Activated T-cell treated with anti-CD3 and anti-CD28 coated beads for 48 hours (primary cell): Measurements from ENCODE around the gene MBD5.

Experiments used
- DNase-seq: peaks from one replicate; pipeline ENCODE4 v3.0.0-alpha.2; 2020; ENCODE audit warnings: low read depth

Gene MBD5

DNA sequence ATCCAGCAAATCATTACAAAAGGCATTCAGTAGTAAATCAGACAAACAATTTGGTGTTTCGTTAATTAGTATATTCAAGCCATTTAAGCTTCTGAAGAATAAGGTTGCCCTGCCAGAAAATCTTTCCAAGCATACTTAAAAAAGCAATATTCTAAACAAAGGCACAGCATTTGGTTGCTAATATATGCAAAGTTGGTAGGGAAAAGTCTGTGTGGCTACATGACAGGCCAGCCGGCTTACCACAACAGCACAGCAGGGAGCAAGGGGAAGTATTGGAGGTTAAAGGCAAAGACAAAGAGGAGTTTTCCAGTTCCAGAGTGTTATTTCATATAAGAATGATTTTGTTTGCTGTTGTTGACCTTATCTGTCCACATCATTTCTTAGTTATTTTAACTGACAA lies 282.3 kb downstream of the MBD5 start:
- DNase-seq: no peak

DNA sequence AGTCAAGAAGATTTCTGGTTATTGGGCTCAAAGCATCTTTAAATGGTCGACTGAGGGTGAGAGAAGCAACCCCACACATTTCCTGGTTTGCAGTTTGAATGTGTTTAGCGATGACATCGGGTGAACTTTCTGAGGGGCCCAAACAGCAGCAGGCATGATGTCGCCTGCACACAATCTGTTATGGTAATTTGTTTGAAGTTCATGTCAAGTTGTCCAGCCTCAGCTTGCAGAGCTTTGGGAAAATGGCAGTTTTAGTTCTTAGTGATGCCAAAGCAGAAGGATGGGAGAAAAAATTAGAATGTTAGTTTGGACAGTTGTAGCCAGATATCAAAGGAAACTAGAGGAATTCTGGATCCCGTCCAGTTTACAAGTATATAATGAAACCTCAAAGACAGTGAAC lies 284.6 kb downstream of the MBD5 start:
- DNase-seq: no peak

DNA sequence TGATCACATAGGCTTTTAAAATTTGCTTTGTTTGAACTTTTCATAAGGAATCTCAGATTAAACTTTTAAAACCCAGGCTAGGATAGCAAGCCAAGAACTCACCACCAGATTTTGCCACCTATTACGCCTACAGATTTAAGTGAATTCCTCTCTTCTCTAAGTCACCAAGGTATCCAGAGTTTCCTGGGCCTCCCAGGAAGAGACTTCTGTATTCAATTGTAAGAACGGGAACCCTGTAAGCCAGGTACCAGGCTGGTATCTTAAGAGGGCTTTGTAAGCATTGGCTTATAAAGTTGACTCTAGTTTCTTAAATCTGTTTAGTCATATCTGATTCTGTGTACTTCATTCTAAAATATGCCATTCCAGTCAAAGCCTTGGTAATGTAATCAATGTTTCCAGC lies 285.1 kb downstream of the MBD5 start:
- DNase-seq: no peak

DNA sequence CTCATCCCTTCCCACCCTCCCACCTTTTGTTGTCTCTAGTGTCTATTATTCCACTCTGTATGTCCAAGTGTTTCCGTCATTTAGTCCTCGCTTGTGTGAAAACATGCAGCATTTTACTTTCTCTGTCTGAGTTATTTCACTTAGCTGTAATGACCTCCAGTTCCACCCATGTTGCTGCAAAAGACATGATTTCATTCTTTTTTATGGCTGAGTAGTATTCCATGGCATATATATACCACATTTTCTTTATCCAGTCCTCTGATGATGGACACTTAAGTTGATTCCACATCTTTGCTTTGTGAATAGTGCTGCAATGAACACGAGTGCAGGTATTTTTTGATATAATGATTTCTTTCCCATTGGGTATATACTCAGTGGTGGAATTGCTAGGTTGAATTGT lies 296.7 kb downstream of the MBD5 start:
- no peak for DNase-seq

DNA sequence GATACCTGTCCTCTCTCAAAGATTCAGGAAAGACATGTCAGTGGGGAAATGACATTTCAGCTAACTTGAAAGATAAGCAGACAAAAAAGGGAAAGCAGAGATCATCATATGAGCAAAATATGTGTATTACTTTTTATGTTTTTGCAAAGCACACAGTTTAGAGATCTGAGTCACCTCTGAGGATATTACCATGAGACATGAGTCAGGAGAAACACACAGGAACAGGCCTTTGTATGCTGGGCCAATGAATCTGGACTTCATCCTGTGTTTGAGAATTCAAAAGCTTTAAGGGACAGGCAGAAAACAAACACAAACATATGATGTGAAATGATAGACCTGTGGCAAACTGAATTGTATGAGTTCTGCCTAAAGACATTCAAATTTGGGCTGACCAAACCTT lies 317.6 kb downstream of the MBD5 start:
- no peak for DNase-seq

DNA sequence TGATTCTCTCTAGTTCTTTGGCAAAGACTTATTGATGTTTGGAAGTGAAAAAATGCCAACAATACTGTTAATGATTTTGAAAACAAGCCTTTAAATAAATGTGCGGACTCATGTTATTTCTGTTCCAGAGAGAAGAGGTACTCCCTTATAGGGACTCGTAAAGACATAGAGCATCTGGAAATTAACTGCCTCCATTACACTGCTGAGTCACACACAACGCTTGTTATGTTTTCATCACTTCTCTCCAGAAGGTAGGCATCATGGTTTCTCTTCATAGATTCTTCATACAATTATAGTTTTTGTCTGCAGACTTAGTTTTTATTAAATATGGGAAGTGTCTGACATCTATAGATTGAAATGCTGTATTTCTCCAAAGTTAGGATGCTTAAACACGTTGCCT lies 321.2 kb downstream of the MBD5 start:
- DNase-seq: no peak

DNA sequence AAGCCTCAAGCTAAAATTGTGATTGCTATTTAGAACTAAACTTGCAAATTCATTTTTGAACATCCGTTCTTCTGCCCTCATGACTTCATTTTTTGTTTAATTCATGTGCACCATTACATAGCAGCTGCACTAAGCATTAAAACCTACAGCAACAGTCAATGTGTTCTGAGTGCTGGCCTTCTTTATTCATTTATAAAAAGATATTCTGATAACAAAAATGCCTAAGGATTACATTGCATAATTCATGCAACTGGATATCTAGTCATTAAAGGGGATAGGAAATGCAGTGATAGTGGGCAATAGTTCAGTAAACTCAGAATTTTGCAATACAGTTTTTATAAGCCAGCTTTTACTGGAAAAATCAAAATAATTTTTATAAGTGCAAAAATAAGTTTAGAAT lies 329.3 kb downstream of the MBD5 start:
- no peak for DNase-seq

DNA sequence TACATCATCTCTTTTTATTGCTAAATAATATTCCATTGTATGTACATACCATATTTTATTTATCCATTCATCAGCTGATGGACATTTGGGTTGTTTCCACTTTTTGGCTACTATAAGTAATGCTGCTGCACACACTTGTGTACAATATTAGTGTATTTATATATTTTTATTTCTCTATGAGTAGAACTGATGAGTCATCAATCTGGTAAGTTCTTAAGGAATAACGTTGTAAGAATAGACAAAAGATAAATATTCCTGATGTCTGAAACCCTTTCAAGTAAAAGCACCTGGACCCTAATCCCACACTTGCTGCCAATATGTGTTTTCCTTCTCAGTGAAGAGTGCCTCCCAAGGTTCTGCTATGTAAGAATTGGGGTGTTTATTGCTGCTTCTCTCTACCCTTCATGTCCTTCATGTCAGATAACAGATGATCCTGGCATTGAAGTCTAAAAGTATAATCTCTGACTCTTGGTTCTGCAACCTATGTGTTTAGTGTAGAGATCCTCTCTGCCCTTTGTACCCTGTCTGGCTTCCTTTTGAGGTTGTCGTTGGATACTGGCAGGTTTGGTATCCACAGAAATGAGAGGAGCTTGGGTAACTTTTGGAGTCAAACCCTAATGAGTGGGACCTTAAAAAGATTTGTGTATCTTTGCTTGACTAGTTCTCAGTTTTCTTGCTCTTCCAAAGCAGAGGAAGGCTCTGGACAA lies 330.7 kb downstream of the MBD5 start:
- DNase-seq: no peak

DNA sequence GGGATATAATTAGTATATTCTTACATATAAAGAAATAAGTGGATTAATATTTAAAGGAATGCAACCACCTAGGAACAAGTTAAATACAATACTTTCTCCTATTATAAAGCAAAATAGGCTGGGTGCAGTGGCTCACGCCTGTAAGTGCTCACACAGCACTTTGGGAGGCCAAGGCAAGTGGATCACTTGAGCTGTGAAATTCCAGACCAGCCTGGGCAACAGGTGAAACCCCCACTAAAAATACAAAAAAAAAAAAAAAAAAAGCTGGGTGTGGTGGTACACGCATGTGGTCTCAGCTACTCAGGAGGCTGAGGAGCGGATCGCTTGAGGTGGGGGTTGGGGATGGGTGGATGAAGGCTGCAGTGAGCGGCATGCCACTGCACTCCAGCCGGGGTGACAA lies 337.5 kb downstream of the MBD5 start:
- no peak for DNase-seq

DNA sequence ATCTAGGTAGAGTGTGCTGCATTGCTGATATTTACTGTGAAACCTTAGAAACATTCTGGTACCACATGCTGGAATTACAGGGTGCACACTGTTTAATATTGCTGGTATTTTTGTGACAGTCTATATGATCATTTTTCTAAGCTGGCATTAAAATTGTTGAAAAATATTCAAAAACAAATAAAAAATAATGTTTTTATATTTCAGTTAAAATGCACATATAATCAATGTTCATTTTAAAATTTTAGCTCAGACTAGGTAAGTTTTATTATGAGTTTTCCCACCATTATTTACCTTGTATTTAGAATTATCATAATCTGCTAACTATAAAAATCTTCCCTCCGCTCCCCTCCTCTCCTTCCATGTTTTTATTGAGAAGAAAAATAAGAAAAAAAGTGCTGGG lies 339.8 kb downstream of the MBD5 start:
- no peak for DNase-seq

DNA sequence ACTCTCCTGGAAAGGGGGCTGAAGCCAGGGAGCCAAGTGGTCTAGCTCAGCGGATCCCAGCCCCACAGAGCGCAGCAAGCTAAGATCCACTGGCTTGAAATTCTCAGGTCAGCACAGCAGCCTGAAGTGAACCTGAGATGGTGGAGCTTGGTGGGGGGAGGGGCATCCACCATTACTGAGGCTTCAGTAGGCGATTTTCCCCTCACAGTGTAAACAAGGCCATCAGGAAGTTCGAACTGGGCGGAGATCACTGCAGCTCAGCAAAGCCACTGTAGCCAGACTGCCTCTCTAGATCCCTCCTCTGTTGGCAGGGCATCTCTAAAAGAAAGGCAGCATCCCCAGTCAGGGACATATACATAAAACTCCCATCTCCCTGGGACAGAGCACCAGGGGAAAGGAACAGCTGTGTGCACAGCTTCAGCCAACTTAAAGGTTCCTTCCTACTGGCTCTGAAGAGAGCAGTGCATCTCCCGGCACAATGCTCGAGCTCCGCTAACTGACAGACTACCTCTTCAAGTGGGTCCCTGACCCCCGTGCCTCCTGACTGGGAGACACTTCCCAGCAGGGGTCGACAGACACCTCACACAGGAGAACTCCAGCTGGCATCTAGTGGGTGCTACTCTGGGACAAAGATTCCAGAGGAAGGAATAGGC lies 341.4 kb downstream of the MBD5 start:
- DNase-seq: no peak

DNA sequence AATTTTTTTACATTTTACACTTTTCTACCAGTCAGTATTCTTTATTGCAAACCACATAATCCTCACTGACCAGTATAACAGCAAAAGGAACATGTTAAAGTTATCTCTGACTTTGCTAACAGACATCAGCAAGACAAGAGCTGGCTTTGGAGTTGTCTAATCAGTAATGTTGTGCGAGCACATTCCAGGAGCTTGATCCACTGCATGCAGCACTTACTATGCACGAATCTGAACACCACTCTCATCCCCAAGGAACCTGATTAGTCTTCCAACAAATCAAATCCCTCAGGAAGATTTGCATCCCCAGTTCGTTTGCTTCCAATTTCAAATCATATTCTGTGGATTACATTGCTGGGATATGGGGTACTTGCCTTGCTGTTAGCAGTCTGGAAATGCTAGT lies 354.3 kb downstream of the MBD5 start:
- no peak for DNase-seq

DNA sequence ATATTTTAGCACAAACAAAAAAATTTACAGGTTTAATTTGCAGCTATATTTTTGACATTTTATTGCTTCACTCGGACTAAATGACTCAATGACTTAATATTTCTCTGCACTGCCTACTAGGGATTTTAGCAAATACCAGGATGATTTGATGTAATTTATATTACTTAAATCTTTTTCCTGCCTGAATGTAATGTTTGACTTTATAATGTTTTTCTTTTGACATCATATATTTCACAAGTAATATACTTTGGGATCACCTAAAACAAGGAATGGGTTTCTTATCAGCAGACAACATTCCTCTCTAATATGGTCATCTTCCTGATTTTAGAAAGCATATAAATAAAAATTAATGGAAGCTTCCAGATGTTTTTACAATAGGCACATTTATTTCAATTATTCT lies 370.4 kb downstream of the MBD5 start:
- no peak for DNase-seq

DNA sequence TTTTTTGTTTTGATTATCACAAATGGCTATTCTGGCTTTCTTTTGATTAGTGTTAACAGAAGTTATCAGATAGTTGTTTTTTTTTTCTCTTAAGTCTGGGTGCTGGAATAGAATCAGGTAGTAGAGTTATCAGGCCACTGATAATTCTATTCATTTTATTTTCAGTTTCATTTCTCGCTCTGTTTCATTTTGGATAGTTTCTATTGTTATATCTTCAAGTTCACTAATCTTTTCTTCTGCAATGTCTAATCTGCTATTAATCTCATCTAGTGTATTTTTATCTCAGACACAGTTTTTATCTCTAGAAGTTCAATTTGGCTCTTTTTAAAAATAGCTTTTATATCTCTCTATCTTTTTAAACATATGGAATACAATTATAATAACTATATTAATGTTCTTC lies 381.9 kb downstream of the MBD5 start:
- DNase-seq: no peak

DNA sequence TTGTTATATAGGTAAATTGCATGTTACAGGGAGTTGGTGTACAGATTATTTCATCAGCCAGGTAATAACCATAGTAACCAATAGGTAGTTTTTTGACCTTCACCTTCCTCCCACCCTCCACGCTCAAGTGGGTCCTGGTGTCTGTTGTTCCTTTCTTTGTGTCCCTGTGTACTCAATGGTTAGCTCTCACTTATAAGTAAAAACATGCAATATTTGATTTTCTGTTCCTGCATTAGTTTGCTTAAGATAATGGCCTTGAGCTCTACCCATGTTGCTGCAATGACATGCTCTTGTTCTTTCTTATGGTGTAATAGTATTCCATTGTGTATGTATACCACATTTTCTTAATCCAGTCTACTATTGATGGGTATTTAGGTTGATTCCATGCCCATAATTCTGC lies 390.0 kb downstream of the MBD5 start:
- DNase-seq: no peak

DNA sequence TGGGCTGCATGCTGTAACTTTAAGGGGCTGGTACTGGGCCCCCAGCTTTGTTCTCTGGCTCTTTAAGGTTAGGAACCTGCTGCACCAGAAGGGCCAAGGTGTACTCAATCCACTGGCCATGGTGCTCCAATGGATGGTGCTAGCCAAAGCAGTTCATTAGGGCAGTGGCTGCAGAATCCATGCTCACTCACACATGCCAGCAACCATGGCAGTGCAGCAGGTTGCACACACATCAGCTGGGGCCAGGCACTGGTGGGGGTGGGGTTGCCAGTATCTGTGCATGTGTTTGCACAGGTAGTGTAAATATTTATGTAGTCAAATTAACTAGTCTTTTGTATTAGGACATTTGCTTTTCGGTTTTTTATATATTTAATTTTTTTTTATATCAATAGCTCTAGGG lies 395.4 kb downstream of the MBD5 start:
- no peak for DNase-seq

DNA sequence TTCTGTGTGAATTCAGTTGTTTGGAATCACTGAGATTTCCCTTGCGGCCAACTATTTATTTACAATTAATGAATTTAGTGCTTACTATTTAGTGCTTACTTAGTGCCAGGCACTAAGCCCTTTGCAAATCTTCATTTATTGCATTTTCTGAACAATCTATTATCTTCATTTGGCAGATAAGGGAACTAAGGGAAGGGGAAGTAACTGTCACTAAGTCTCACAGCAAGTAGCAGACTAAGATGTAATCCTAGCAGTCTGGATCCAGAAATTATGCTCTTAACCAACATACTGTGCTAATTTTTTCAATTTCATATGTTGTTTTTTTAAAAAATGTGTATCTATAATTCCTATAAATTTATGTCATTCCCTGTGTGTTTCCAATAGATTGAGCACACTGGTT lies 409.2 kb downstream of the MBD5 start:
- DNase-seq: no peak

DNA sequence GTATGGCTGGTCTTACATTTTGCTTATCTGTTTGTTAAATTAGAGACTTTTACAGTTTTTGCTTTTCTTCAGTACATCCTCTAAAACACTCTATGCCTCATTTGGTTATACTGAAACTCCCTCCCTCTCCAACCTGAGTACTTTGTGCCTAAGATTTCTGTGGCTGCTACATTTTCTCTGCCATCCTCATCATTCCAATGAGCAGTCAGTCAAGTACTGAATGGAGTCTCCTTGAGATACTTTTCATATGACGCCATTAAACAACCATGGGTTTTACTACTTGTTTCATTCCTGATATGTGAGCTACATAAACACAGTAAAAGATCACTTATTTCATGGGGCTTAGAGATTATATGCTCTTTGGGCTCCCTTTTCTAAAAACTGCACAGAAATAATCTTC lies 427.0 kb downstream of the MBD5 start:
- no peak for DNase-seq

DNA sequence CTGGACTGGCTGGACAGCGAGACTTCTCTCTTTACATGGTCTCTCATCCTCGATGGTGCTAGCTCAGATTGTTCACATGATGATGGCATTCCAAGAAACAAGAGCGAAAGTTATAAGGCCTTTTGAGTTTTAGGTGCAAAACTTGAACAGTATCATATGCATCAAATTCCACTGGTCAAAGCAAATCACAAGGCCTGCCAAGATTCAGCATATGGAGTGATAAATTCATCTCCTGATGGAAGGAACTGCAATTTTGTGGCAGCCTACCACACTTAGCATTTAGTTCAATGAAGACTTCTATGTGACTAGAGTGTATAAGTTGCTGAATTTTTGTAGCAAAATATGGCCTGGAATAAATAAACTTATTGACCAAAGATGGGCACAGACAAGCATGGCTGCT lies 429.6 kb downstream of the MBD5 start:
- DNase-seq: no peak

DNA sequence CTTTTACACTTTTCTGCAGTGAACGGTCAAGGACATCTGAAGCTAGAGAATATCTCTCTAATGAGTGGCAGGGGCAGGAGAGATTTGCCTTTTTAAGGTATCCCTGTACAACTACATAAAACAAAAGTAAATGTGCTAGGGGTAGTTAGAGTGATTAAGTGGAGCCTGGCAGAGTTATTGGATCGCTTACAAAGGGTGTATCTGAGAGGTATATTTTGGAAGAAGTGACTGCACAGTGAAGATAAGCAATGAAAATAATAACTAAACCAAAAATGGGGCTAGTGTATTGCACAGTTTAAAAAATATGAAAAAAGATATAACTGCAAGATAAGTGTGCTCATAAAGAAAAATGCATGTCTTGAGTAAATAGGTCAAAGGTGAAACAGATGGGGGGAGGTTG lies 430.2 kb downstream of the MBD5 start:
- no peak for DNase-seq

DNA sequence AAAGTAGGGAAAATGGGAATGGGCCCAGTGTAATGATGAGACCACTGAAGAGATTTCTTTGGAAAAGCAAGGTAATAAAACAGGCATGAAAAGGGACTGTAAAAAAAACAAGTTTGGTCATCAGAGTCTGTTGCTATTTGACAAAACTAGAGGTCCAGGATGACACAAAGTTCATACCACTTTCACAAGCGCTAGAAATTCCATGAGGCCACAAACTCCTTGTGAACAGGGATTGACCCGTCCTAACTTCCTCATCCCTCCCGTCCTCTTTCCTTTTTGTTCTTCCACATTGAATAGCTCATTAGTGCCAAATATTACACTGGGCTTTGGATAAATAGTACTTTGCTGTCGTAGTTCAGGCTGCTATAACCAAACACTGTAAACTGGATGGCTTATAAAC lies 434.9 kb downstream of the MBD5 start:
- DNase-seq: no peak

DNA sequence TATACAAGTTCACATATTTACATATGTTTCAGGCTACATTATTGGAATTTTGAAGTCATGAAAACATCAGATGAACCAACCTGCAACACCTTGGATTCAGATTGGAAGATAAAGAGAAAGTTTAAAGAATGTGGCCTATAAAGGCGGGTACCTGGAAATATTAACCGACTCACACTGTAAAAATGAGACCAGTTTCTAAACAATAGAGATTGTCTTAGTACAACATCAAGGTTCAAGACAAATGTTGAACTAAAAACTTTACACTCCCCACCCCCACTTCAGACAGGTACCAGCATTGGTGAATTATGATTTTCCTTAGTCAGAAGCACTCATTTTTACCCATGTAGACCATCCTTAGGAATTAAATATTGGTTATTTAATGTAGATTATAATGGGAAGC lies 437.3 kb downstream of the MBD5 start:
- no peak for DNase-seq

DNA sequence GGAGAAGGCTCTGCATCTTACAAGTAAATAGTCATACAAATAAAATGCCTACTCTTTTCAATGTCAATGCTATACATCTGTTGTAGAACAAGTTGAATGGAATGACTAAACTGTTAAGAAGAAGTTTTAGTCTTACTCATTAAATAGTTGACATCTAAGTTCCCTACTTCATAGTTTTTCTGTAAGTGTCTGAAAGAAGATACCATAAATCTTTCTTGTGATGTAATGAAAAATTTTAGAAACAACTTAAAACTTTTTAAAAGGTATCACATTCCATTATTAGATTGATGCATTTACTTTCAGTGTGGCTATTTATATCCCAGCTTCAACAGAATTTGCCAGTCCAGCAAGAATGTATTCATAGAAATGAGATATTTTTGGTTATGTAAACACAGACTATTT lies 438.5 kb downstream of the MBD5 start:
- DNase-seq: no peak

DNA sequence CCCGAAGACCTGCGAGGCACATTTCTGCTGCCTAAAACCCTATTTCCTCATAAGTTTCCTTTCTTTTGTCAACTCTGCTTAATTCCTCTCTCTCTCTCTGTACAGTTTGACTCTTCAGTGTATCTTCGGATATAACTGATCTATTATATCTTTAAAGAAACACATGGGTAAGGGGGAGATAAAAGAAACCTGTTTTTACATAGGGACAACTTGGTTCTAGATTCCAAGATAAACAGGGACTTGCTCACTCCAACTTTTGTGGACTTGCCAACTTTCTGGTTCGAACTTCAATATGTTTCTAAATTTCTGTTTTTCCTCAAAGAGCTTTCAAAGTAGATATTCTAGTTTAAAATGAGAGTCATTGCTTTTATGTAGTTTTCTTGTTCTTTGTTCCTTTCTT lies 441.0 kb downstream of the MBD5 start:
- no peak for DNase-seq
